Tibial nerve (tissue), 4 donors: Measurements from ENCODE around the gene ZNF438. TPM values are rescaled to one million over a fixed set of nuclear protein-coding genes. Genes with fewer than 3 reads are reported as not detected.
"Not testable (repeated sequence)": the region's sequence is repeated elsewhere in the genome, so short reads cannot be mapped to it uniquely, and the experiment has no call there.

ENCODE experiments used
- DNase-seq, 2 donors: peaks; one replicate each; pipeline ENCODE4 v3.0.0-alpha.2; 2019; ENCODE audit warnings: low spot score in 2 of 2
- H3K27ac ChIP-seq, 4 donors: fragments of 200-600 bp; sonication (generic) in 3 of 4; one replicate each; pipeline ENCODE4 v1.5.1; 2017 to 2019; ENCODE audit warnings: mild to moderate bottlenecking in 1 of 4
- H3K27me3 ChIP-seq, 2 donors: fragments of 200-600 bp; sonication (generic) in 1 of 2; one replicate each; pipeline versions ENCODE4 v1.5.1 to v1.6.0; 2017 to 2019
- H3K36me3 ChIP-seq, 3 donors: fragments of 200-600 bp; sonication (generic); one replicate each; pipeline ENCODE4 v1.5.1; 2018 to 2019
- H3K4me1 ChIP-seq, 4 donors: fragments of 200-600 bp; sonication (generic) in 3 of 4; one replicate each; pipeline ENCODE4 v1.5.1; 2017 to 2019
- H3K4me3 ChIP-seq, 4 donors: fragments of 200-600 bp; sonication (generic) in 3 of 4; one replicate each; pipeline ENCODE4 v1.5.1; 2017 to 2019; ENCODE audit warnings: mild to moderate bottlenecking in 1 of 4, moderate library complexity in 1 of 4
- H3K9me3 ChIP-seq, 4 donors: fragments of 200-600 bp; sonication (generic) in 3 of 4; one replicate each; pipeline ENCODE4 v1.5.1; 2017 to 2019
- CTCF ChIP-seq, 5 experiments: fragments of 200-600 bp in 3 of 5; fragments of 450-650 bp in 2 of 5; sonication (generic) in 3 of 5; IDR thresholded peaks; one replicate each; pipeline ENCODE4 v1.5.1; 2016 to 2019; ENCODE audit warnings: antibody characterized with exemption in 5 of 5, mild to moderate bottlenecking in 3 of 5, moderate library complexity in 2 of 5
- EP300 ChIP-seq, 2 donors: sonication (generic); formaldehyde crosslinking; IDR thresholded peaks; one replicate each; pipeline ENCODE4 v1.6.1; 2017; ENCODE audit warnings: antibody characterized with exemption in 2 of 2, mild to moderate bottlenecking in 1 of 2
- POLR2A ChIP-seq, 2 donors: fragments of 450-650 bp; IDR thresholded peaks; one replicate each; pipeline ENCODE4 v1.6.1; 2017; ENCODE audit warnings: antibody characterized with exemption in 2 of 2, mild to moderate bottlenecking in 2 of 2, moderate library complexity in 2 of 2
- WGBS, 2 donors: methylation state at CpG; one replicate each; pipeline ENCODE4 v1.1.5; 2018; 5-methylcytosine and 5-hydroxymethylcytosine counted together
- total RNA-seq, 4 donors: library from RNA; depleted of rRNA; stranded (reverse); fragments of >200 nt; gene quantifications; one replicate each; pipeline ENCODE4 v1.1.0, GENCODE V29; 2016

Gene ZNF438
- total RNA-seq, 4 donors from 2014 or later = 10.8 to 26.5 (median 19.7) TPM

- WGBS, 2 donors = 78 to 81% methylated on average over 3 of the region's 3 CpGs
- no peak for DNase-seq
- no peaks in the 10 kb centered on the region for H3K27me3 ChIP-seq
- H3K27ac ChIP-seq = no peak overlapping the region
- no peak overlapping the region for H3K4me3 ChIP-seq
- H3K9me3 ChIP-seq = no peaks in the 10 kb centered on the region
- TF ChIP-seq EP300 (IDR thresholded peaks at IDR 0.05) = no peak
- no peak for TF ChIP-seq CTCF (IDR thresholded peaks at IDR 0.05)
- TF ChIP-seq POLR2A (IDR thresholded peaks at IDR 0.05) = no peak
- peaks cover 0 to 7% (median 0%) of the 10 kb centered on the region in 4 donors for H3K4me1 ChIP-seq
- no peaks in the 10 kb centered on the region for H3K36me3 ChIP-seq
Measured at GRCh38 chr10:30917067-30917466, 114.6 kb downstream of the ZNF438 start.

- DNase-seq = no peak
- H3K4me1 ChIP-seq = peaks cover 0 to 17% (median 0%) of the 10 kb centered on the region in 4 donors
- H3K36me3 ChIP-seq = no peaks in the 10 kb centered on the region
- H3K9me3 ChIP-seq = no peaks in the 10 kb centered on the region
- 25 to 57% methylated on average over 1 of the region's 1 CpG for WGBS, 2 donors
- H3K27ac ChIP-seq = no peak overlapping the region
- no peak overlapping the region for H3K4me3 ChIP-seq
- TF ChIP-seq POLR2A (IDR thresholded peaks at IDR 0.05) (no peak), EP300 (IDR thresholded peaks at IDR 0.05) (peak in 1 of 2 donors; percentile 15)
- no peaks in the 10 kb centered on the region for H3K27me3 ChIP-seq
Measured at GRCh38 chr10:30915146-30915545, 116.5 kb downstream of the ZNF438 start.

GRCh38 chr10:30911303-30911863 lies 120.3 kb downstream of the ZNF438 start:
- Histone ChIP-seq H3K36me3 (peaks cover 0 to 21% (median 0%) of the 10 kb centered on the region in 3 donors), H3K27ac (peak overlapping the region in 1 of 4 donors; percentile 53), H3K9me3 (no peaks in the 10 kb centered on the region), H3K4me3 (no peak overlapping the region), H3K27me3 (no peaks in the 10 kb centered on the region), H3K4me1 (peaks cover 0 to 17% (median 0%) of the 10 kb centered on the region in 4 donors)
- no peak for DNase-seq
- TF ChIP-seq POLR2A (IDR thresholded peaks at IDR 0.05) (no peak), EP300 (IDR thresholded peaks at IDR 0.05) (no peak), CTCF (IDR thresholded peaks at IDR 0.05) (no peak)
- WGBS, 2 donors = 58 to 63% methylated on average over 3 of the region's 3 CpGs

- peaks cover 0 to 52% (median 0%) of the 10 kb centered on the region in 3 donors for H3K36me3 ChIP-seq
- no peak overlapping the region for H3K4me3 ChIP-seq
- TF ChIP-seq EP300 (IDR thresholded peaks at IDR 0.05) (peak in 1 of 2 donors; percentile 35), POLR2A (IDR thresholded peaks at IDR 0.05) (no peak)
- no peaks in the 10 kb centered on the region for H3K9me3 ChIP-seq
- H3K27me3 ChIP-seq = no peaks in the 10 kb centered on the region
- H3K4me1 ChIP-seq = peaks cover 0 to 10% (median 0%) of the 10 kb centered on the region in 4 donors
- no peak for DNase-seq
- H3K27ac ChIP-seq = peak overlapping the region in 2 of 4 donors; percentile 73 to 74
- WGBS, 2 donors = 75 to 78% methylated on average over 2 of the region's 2 CpGs
Measured at GRCh38 chr10:30903397-30904138, 128.1 kb downstream of the ZNF438 start.

- peaks cover 0 to 10% (median 0%) of the 10 kb centered on the region in 4 donors for H3K4me1 ChIP-seq
- WGBS, 2 donors = 82 to 90% methylated on average over 29 to 31 of the region's 37 CpGs
- peaks cover 0 to 45% (median 0%) of the 10 kb centered on the region in 3 donors for H3K36me3 ChIP-seq
- no peaks in the 10 kb centered on the region for H3K27me3 ChIP-seq
- no peaks in the 10 kb centered on the region for H3K9me3 ChIP-seq
- no peak for TF ChIP-seq EP300 (IDR thresholded peaks at IDR 0.05)
- no peak for TF ChIP-seq POLR2A (IDR thresholded peaks at IDR 0.05)
- no peak for TF ChIP-seq CTCF (IDR thresholded peaks at IDR 0.05)
- no peak for DNase-seq
- H3K27ac ChIP-seq = peak overlapping the region in 2 of 4 donors; percentile 47 to 73
- no peak overlapping the region for H3K4me3 ChIP-seq
Measured at GRCh38 chr10:30902621-30903396, 128.9 kb downstream of the ZNF438 start.

- H3K9me3 ChIP-seq, H3K27ac ChIP-seq, H3K27me3 ChIP-seq, DNase-seq, H3K4me3 ChIP-seq: not testable (repeated sequence)
- Histone ChIP-seq H3K36me3 (peaks cover 0 to 35% (median 0%) of the 10 kb centered on the region in 3 donors), H3K4me1 (peaks cover 0 to 10% (median 0%) of the 10 kb centered on the region in 4 donors)
- 97 to 99% methylated on average over 21 of the region's 21 CpGs for WGBS, 2 donors
Measured at GRCh38 chr10:30901487-30901886, 130.2 kb downstream of the ZNF438 start.
